GM13976 (cell line): ENCODE measurements around the gene ZBTB32.

Experiments
- DNase-seq: peaks from one replicate; pipeline ENCODE4 v3.0.0; 2012; ENCODE audit warnings: low spot score
- CTCF ChIP-seq: IDR thresholded peaks from 2 replicates; pipeline ENCODE4 v1.5.1; 2012; ENCODE audit warnings: borderline replicate concordance, mild to moderate bottlenecking; ENCODE audit not compliant: insufficient read depth; ENCODE audit errors: extremely low read depth, missing control alignments, control extremely low read depth
- in situ Hi-C: fragments of 300-500 bp; cut with MboI; formaldehyde crosslinking; loops from one replicate; pipeline ENCODE4 v1.12.0; 2022; ENCODE audit warnings: low sequenced_read_pairs, mixed read lengths, inconsistent platforms; ENCODE audit not compliant: unreplicated experiment

Gene ZBTB32

GRCh38 chr19:35710784-35711723, 6.7 kb downstream of the ZBTB32 start:
- DNase-seq, result peak; percentile 70
- in situ Hi-C loops, result no loop called here
- TF ChIP-seq CTCF, result no peak

DNA sequence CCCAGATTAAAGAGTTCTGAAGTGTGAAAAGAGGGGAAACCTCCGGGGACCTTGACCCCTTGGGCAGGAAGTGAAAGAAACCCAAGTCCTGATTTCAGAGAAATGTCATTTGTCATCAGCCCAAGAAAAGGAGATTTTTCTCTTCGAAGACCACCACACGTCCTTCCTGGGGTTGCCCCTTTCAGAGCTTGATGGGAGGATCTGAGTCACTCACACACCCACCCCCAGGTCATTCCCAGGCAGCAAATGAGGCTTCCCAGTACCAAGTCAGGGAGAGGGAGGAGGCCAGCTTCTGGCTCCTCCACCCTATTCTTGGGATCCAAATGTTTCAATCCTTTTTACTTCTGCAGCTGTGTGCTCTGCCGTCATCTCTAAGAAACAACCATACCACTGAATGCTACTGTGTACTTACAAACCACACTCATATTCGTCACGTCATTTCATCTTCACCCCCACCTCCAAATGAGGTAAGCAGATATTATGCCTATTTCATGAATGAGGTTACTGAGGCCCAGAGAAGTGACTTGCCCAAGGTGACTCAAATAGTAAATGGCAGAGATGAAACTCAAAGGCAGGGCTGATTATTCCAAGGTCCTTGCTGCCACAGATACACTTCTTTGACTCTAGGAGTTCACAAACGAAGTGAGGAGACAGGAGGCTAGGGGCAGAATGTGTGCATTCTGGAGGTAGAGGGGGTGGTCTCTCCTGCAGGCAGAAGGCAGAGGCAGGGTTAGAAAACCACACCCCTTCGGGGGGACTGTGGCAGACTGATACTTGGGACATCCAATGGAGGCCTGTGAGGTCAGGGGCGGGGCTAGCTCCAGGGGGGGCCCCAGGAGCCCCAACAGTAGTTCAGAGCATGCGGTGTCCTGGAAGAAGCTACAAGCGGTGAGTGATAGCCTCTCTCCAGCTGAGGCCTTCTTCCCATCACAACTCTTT, 8.5 kb downstream of the ZBTB32 start:
- in situ Hi-C loops, result no loop called here
- TF ChIP-seq CTCF, result no peak
- DNase-seq, result peak; percentile 85

DNA sequence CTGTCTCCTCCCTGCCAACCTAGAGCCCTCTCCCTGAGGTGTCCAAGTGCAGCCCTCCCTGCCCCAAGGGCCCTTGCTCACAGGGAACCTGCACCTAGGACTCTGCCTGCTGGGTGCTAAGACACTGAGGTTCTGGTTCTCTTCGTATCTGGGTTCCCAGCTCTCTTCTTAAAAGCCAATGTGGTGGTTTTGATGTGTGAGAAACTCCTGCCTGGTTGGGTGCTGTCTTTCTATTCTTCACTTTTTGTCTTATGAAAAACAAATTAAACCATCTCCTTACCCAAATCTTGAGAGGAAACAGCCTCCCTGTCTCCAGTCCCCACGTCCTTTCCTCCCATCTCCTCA, 9.1 kb downstream of the ZBTB32 start:
- DNase-seq, result no peak
- TF ChIP-seq CTCF, result no peak
- in situ Hi-C loops, result no loop called here

GRCh38 chr19:35713904-35714495, 9.6 kb downstream of the ZBTB32 start:
- in situ Hi-C loops, result no loop called here
- no peak for TF ChIP-seq CTCF
- no peak for DNase-seq

GRCh38 chr19:35714601-35715354, 10.4 kb downstream of the ZBTB32 start:
- TF ChIP-seq CTCF, result peak; percentile 25
- in situ Hi-C loops, result no loop called here
- DNase-seq, result no peak
